Inferior parietal cortex (tissue), 1 donor: ENCODE data around the gene DNAJC7.
"Not testable (repeated sequence)": the region's sequence is repeated elsewhere in the genome, so short reads cannot be mapped to it uniquely, and the experiment has no call there.

Experiments used
- DNase-seq: peaks from one replicate; pipeline ENCODE4 v3.0.0-alpha.2; 2016; ENCODE audit errors: extremely low spot score

DNAJC7 gene

GRCh38 chr17:41957031-41957868 lies 60.0 kb downstream of the DNAJC7 start:
- DNase-seq, result no peak

GRCh38 chr17:41956522-41956921 lies 60.7 kb downstream of the DNAJC7 start:
- DNase-seq, result no peak

DNA sequence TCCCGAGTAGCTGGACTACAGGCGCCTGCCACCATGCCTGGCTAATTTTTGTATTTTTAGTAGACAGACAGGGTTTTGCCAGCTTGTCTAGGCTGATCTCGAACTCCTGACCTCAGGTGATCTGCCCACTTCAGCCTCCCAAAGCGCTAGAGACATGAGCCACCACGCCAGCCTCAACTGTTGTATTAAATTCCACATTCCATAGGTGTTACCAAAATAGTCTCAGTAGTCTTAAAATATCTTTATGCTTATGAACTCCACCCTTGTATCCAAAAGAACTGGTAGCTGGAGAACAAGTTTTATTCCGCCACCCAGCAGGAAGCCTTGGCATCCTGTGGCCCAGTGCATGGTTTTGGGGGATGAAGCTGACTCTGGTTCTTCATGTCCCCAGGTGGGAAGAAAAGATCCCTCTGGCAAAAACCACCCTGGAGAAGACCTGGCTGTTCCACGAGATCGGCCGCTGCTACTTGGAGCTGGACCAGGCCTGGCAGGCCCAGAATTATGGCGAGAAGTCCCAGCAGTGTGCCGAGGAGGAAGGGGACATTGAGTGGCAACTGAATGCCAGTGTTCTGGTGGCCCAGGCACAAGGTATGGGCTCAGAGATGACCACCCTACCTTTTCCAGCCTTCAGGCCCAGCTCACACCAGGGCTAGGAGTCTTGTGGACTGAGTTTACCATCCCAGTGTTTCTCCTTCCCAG lies 68.3 kb downstream of the DNAJC7 start:
- DNase-seq, result no peak

DNA sequence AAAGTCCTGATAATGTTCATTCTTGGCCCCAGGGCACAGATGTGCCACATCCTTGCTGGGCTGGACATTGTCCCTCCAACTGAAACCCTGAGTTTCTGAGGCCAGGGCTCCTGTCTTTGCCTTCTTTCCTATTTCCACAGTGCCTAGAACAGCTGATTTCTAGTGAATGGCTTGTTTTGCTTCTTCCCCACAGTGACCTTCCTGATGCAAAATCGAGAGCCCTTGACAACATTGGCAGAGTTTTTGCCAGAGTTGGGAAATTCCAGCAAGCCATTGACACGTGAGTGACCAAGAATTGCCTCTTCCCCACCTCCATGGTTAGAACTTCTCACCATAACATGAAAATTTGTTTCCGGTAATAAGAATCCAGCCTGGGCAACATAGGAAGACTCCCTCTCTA lies 72.3 kb downstream of the DNAJC7 start:
- no peak for DNase-seq

DNA sequence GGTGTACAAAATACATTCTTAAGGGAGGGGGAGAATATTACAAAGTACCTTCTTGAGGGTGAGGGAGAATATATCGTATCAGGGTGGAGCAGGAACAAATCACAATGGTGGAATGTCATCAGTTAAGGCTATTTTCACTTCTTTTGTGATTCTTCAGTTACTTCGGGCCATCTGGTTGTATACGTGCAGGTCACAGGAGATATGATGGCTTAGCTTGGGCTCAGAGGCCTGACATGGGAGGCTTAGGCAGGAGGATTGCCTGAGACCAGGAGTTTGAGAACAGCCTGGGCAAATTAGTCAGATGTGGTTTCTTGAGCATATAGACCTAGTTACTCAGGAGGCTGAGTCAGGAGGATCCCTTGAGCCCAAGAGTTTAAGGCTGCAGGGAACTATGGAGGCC lies 73.7 kb downstream of the DNAJC7 start:
- no peak for DNase-seq

GRCh38 chr17:41942626-41943373 lies 74.4 kb downstream of the DNAJC7 start:
- DNase-seq, result no peak

- no peak for DNase-seq
These were observed 76.1 kb downstream of the DNAJC7 start for GRCh38 chr17:41941168-41941567.

- no peak for DNase-seq
These were observed 77.5 kb downstream of the DNAJC7 start for GRCh38 chr17:41939693-41940090.

DNA sequence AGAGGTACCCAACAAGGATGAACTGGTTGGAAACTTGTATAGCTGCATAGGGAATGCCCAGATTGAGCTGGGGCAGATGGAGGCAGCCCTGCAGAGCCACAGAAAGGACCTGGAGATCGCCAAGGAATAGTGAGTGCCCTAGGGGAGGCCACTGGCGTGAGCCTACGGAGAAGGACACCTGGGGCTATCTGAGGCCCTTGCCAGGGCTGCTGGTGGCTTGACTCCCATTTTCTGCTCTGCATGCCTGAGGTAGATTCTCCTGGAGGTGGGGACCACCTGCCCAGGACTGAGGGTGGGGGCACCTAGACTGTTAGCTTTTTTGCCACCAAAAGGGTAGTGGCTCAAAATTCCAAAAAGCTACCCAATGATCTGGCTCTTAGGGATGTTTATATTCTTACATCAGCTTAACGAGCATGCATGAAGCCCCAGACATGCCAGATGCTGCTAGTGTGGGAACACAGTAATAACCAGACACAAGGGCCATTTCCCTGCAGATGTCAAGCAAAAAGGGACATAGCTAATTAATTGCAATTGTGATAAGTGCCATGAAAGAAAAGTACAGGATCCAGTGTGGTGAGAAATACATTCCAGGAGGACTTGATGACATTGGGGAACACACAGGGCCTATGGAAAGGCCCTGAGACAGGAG lies 78.1 kb downstream of the DNAJC7 start:
- no peak for DNase-seq

- DNase-seq, result no peak
These were observed 79.0 kb downstream of the DNAJC7 start for GRCh38 chr17:41937970-41938954.

DNA sequence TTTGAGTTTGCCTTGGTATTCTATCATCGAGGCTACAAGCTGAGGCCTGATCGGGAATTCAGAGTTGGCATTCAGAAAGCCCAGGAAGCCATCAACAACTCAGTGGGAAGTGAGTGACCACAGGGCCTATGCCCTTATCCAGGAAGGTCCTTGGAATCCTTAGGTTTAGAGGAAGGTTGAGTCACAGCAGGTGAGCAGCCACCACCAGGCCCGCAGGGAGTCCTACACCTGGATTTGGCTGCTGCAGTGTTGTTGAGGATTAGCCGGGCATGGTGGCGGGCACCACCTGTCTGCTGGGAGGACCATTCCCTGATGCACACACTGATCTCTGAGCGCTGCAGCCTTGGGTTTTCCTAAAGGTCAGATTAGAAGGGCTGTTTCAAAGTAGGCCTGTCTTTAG lies 81.6 kb downstream of the DNAJC7 start:
- DNase-seq, result no peak

DNA sequence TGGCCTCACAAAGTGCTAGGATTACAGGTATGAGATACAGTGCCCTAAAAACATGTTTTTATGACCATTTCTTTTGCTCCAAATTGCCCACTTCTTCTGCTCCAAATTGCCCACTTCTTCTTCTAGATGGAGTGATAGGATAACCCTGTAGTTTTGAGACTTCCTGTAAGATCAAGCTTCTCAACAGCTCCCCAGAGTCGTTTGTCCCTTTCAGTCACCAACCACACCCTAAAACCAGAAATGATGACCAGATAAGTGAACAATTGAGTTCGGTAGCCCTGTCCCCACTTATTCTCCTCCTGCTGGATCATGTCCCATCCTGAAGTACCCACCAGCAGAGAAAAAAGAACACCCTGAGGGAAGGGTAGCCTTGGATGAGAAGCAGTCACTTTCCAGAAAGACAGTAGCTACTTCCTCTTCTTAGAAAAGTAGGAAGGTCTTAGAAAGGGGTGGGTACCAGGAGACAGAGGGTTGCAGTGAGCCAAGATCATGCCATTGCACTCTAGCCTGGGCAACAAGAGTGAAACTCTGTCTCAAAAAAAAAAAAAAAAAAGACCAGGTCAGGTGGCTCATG lies 84.3 kb downstream of the DNAJC7 start:
- no peak for DNase-seq

GRCh38 chr17:41931715-41932114 lies 85.5 kb downstream of the DNAJC7 start:
- not testable (repeated sequence) for DNase-seq

DNA sequence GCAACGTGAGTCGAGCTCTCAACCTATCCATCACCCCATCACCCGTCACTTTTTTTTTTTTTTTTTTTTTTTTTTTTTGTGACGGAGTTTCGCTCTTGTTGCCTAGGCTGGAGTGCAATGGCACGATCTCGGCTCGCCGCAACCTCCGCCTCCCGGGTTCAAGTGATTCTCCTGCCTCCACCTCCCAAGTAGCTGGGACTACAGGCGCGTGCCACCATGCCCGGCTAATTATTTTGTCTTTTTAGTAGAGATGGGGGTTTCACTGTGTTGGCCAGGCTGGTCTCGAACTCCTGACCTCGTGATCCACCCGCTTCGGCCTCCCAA lies 86.4 kb downstream of the DNAJC7 start:
- DNase-seq, result not testable (repeated sequence)

GRCh38 chr17:41930009-41930832 lies 87.0 kb downstream of the DNAJC7 start, which contains the start of gene ODAD4:
TSS of gene ODAD4 (plus strand) at chr17:41930617. CDS start at chr17:41930724, 107 bp downstream.
- peak; percentile 97 for DNase-seq

DNA sequence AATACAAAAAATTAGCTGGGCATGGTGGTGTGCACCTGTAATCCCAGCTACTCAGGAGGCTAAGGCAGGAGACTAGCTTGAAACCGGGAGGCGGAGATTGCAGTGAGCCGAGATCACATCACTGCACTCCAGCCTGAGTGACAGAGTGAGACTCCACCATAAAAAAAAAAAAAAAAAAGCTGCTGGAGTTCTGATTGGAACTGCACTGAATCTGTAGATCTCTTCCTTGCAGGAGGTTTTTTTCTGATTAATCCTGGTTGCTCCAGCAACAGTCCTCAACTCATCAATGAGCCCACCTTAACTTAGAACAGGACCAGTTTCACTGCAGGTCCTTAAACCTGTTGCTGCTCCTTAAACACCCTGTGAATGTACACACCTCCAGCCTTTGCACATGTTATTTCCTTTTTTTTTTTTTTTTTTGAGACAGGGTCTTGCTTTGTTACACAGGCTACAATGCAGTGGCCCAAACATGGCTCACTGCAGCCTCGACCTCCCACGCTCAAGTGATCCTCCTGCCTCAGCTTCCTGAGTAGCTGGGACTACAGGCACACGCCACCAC lies 88.5 kb downstream of the DNAJC7 start:
- DNase-seq, result no peak
